ENCODE data around the gene PLCH1.

Gene PLCH1

GRCh38 chr3:155372281-155372680 is 372.6 kb downstream of the PLCH1 start:
- DNase-seq (ENCODE audit: extremely low spot score): no peak
- POLR2A ChIA-PET: no interaction called here
- TF ChIP-seq PKNOX1 (IDR thresholded peaks at IDR 0.05): no peak
- no peak for TF ChIP-seq SUZ12 (IDR thresholded peaks at IDR 0.05)
- TF ChIP-seq NFRKB (IDR thresholded peaks at IDR 0.05): no peak
- TF ChIP-seq CTBP1 (IDR thresholded peaks at IDR 0.05; ENCODE audit: borderline replicate concordance): no peak
- TF ChIP-seq HDGF (IDR thresholded peaks at IDR 0.05; ENCODE audit: borderline replicate concordance): no peak
- no peak for TF ChIP-seq ZNF384 (IDR thresholded peaks at IDR 0.05)
- no peak for TF ChIP-seq SP1 (IDR thresholded peaks at IDR 0.05)
- no peak for TF ChIP-seq ARNT (IDR thresholded peaks at IDR 0.05)
- no peak for TF ChIP-seq FOXK2 (IDR thresholded peaks at IDR 0.05)
- no peak for TF ChIP-seq L3MBTL2 (conservative IDR thresholded peaks at IDR 0.05)
- TF ChIP-seq FOXA1 (IDR thresholded peaks at IDR 0.05): no peak
- TF ChIP-seq FOXM1 (IDR thresholded peaks at IDR 0.05; ENCODE audit: borderline replicate concordance): no peak
- CTCF ChIA-PET: interaction anchor here (0.6 to 0.7 kb wide), 2 partner anchors 434 to 1910 kb away, joined by 3 to 4 read pairs; no protein-coding TSS in a partner anchor

- ChIA-PET POLR2A (no interaction called here), CTCF (interaction anchor here (0.6 kb wide), 1 partner anchor 11 kb away, joined by 3 read pairs; no protein-coding TSS in a partner anchor)
- no peak for TF ChIP-seq TARDBP (IDR thresholded peaks at IDR 0.05)
- TF ChIP-seq LEF1 (IDR thresholded peaks at IDR 0.05; ENCODE audit: borderline replicate concordance): no peak
- TF ChIP-seq ELF4 (IDR thresholded peaks at IDR 0.05): no peak
- TF ChIP-seq HDGF (IDR thresholded peaks at IDR 0.05; ENCODE audit: borderline replicate concordance): no peak
- TF ChIP-seq L3MBTL2 (conservative IDR thresholded peaks at IDR 0.05): no peak
- TF ChIP-seq ARNT (IDR thresholded peaks at IDR 0.05): no peak
- TF ChIP-seq FOXK2 (IDR thresholded peaks at IDR 0.05): no peak
- TF ChIP-seq SUZ12 (IDR thresholded peaks at IDR 0.05): no peak
- no peak for TF ChIP-seq ZNF384 (IDR thresholded peaks at IDR 0.05)
- no peak for TF ChIP-seq SP1 (IDR thresholded peaks at IDR 0.05)
- TF ChIP-seq FOXM1 (IDR thresholded peaks at IDR 0.05; ENCODE audit: borderline replicate concordance): no peak
- no peak for TF ChIP-seq NFRKB (IDR thresholded peaks at IDR 0.05)
- TF ChIP-seq CTBP1 (IDR thresholded peaks at IDR 0.05; ENCODE audit: borderline replicate concordance): no peak
- TF ChIP-seq FOXA1 (IDR thresholded peaks at IDR 0.05): no peak
- TF ChIP-seq PKNOX1 (IDR thresholded peaks at IDR 0.05): no peak
- no peak for TF ChIP-seq BHLHE40 (IDR thresholded peaks at IDR 0.05; ENCODE audit: borderline replicate concordance)
- no peak for DNase-seq (ENCODE audit: extremely low spot score)
Observed at GRCh38 chr3:155370764-155371503, 373.9 kb downstream of the PLCH1 start.

GRCh38 chr3:155370198-155370597 is 374.7 kb downstream of the PLCH1 start:
- ChIA-PET CTCF (interaction anchor here (0.6 kb wide), 1 partner anchor 128 kb away, joined by 3 read pairs; no protein-coding TSS in a partner anchor), POLR2A (no interaction called here)
- no peak for DNase-seq (ENCODE audit: extremely low spot score)
- TF ChIP-seq CTBP1 (IDR thresholded peaks at IDR 0.05; ENCODE audit: borderline replicate concordance): no peak
- no peak for TF ChIP-seq FOXM1 (IDR thresholded peaks at IDR 0.05; ENCODE audit: borderline replicate concordance)
- no peak for TF ChIP-seq HDGF (IDR thresholded peaks at IDR 0.05; ENCODE audit: borderline replicate concordance)
- no peak for TF ChIP-seq ELF4 (IDR thresholded peaks at IDR 0.05)
- TF ChIP-seq PKNOX1 (IDR thresholded peaks at IDR 0.05): no peak
- TF ChIP-seq TARDBP (IDR thresholded peaks at IDR 0.05): no peak
- TF ChIP-seq FOXA1 (IDR thresholded peaks at IDR 0.05): no peak
- TF ChIP-seq FOXK2 (IDR thresholded peaks at IDR 0.05): no peak
- no peak for TF ChIP-seq SP1 (IDR thresholded peaks at IDR 0.05)
- TF ChIP-seq SUZ12 (IDR thresholded peaks at IDR 0.05): no peak
- no peak for TF ChIP-seq NFRKB (IDR thresholded peaks at IDR 0.05)

- DNase-seq (ENCODE audit: extremely low spot score): no peak
- TF ChIP-seq ZNF384 (IDR thresholded peaks at IDR 0.05) (no peak), L3MBTL2 (conservative IDR thresholded peaks at IDR 0.05) (no peak), FOXK2 (IDR thresholded peaks at IDR 0.05) (no peak), NFRKB (IDR thresholded peaks at IDR 0.05) (no peak)
- ChIA-PET CTCF (interaction anchor here (0.6 kb wide), 1 partner anchor 129 kb away, joined by 3 read pairs; no protein-coding TSS in a partner anchor), POLR2A (no interaction called here)
Observed at GRCh38 chr3:155369735-155370134, 375.1 kb downstream of the PLCH1 start.

- CTCF ChIA-PET: no interaction called here
- POLR2A ChIA-PET: no interaction called here
- no peak for DNase-seq (ENCODE audit: extremely low spot score)
- TF ChIP-seq ELF4 (IDR thresholded peaks at IDR 0.05) (no peak), PKNOX1 (IDR thresholded peaks at IDR 0.05) (no peak), NFRKB (IDR thresholded peaks at IDR 0.05) (no peak), TARDBP (IDR thresholded peaks at IDR 0.05) (no peak), FOXA1 (IDR thresholded peaks at IDR 0.05) (no peak)
Observed at GRCh38 chr3:155369244-155369643, 375.6 kb downstream of the PLCH1 start.

GRCh38 chr3:155368786-155369185 is 376.1 kb downstream of the PLCH1 start:
- TF ChIP-seq BHLHE40 (IDR thresholded peaks at IDR 0.05; ENCODE audit: borderline replicate concordance) (no peak), SUZ12 (IDR thresholded peaks at IDR 0.05) (no peak), ARNT (IDR thresholded peaks at IDR 0.05) (no peak), ELF4 (IDR thresholded peaks at IDR 0.05) (no peak), TARDBP (IDR thresholded peaks at IDR 0.05) (no peak), PKNOX1 (IDR thresholded peaks at IDR 0.05) (no peak), NFRKB (IDR thresholded peaks at IDR 0.05) (no peak), FOXK2 (IDR thresholded peaks at IDR 0.05) (no peak), L3MBTL2 (conservative IDR thresholded peaks at IDR 0.05) (no peak), ZNF384 (IDR thresholded peaks at IDR 0.05) (no peak), CTBP1 (IDR thresholded peaks at IDR 0.05; ENCODE audit: borderline replicate concordance) (no peak), LEF1 (IDR thresholded peaks at IDR 0.05; ENCODE audit: borderline replicate concordance) (no peak), SP1 (IDR thresholded peaks at IDR 0.05) (no peak), HDGF (IDR thresholded peaks at IDR 0.05; ENCODE audit: borderline replicate concordance) (no peak), FOXM1 (IDR thresholded peaks at IDR 0.05; ENCODE audit: borderline replicate concordance) (no peak)
- POLR2A ChIA-PET: no interaction called here
- DNase-seq (ENCODE audit: extremely low spot score): no peak
- CTCF ChIA-PET: no interaction called here
